Duodenal mucosa (tissue), 2 donors: ENCODE results near the gene CBLN3.
"Not testable (repeated sequence)": the region's sequence is repeated elsewhere in the genome, so short reads cannot be mapped to it uniquely, and the experiment has no call there.

Source experiments
- H3K27ac ChIP-seq: one replicate; pipeline ENCODE4 v1.7.0; 2013; ENCODE audit warnings: low read depth, low read length
- H3K27me3 ChIP-seq, 2 donors: one replicate each; pipeline ENCODE4 v1.7.0; 2013; ENCODE audit warnings: low read length in 2 of 2, control low read depth in 1 of 2; ENCODE audit not compliant: insufficient read depth in 2 of 2, control insufficient read depth in 1 of 2
- H3K36me3 ChIP-seq, 2 donors: one replicate each; pipeline ENCODE4 v1.7.0; 2013; ENCODE audit warnings: low read length in 2 of 2, control low read depth in 1 of 2; ENCODE audit not compliant: insufficient read depth in 2 of 2, control insufficient read depth in 1 of 2
- H3K4me1 ChIP-seq, 2 donors: one replicate each; pipeline ENCODE4 v1.7.0; 2013; ENCODE audit warnings: low read length in 2 of 2, control low read depth in 1 of 2; ENCODE audit not compliant: insufficient read depth in 2 of 2, control insufficient read depth in 1 of 2
- H3K4me3 ChIP-seq, 2 donors: one replicate each; pipeline ENCODE4 v1.7.0; 2013; ENCODE audit warnings: low read length in 2 of 2, low read depth in 1 of 2
- H3K9ac ChIP-seq, 2 donors: one replicate each; pipeline ENCODE4 v1.7.0; 2013; ENCODE audit warnings: low read length in 2 of 2, low read depth in 1 of 2
- H3K9me3 ChIP-seq, 2 donors: one replicate each; pipeline ENCODE4 v1.7.0; 2013; ENCODE audit warnings: low read length in 2 of 2, control low read depth in 1 of 2; ENCODE audit not compliant: control insufficient read depth in 1 of 2

CBLN3 gene

DNA sequence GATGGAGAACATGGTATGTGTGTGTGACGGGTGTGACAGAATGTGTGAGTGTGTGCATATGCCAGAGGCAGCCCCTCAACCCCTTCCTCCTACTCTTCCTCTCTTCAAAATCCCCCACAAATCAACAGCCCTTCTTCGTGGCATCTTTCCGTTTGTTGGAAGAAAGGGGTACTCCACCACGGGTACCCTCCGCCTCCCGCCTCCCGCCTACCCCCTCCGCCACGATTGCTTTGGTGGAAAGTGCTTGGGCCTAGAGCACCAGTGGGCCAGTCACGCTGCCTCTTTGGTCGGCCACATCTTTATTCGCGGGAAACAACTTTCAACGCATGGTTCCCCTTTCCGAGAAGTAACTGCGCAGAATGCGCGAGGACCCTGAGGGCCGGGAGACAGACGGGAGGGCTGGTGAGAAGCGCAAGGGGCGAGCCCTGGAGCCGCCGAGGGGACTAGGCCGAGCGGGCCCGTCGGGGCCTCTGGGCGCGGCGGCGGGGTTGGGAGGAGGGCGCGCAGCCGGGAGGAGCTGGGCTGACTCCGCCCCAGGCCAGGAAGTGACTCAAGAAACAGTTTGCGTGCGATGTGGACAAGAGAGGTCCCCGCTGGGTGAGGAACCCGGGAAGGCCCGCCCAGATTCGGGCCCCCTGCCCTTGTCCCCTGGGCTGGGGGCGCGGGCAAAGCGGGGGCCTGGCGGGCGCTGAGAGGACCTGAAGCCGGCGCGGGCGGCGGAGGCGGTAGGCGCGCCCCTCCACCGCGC lies at the start of gene CBLN3, which contains the start of gene KHNYN:
Gene CBLN3, minus strand, starts transcription at position 274 of the 748 bp plus-strand sequence. CDS start 614 bp downstream, outside the sequence.
Gene KHNYN, plus strand, starts transcription at position 560 of the 748 bp plus-strand sequence. CDS start 777 bp downstream, outside the sequence.
- Histone ChIP-seq H3K4me1 (peaks cover 60 to 66% of the 10 kb centered on the region in 2 donors), H3K4me3 (peak within 1 kb of the TSS; percentile 96 to 97), H3K27me3 (no peaks in the 10 kb centered on the region), H3K36me3 (peaks cover 20 to 25% of the 10 kb centered on the region in 2 donors), H3K9me3 (no peaks in the 10 kb centered on the region), H3K9ac (peak within 1 kb of the TSS; percentile 98 to 100), H3K27ac (peak within 1 kb of the TSS; percentile 96)

DNA sequence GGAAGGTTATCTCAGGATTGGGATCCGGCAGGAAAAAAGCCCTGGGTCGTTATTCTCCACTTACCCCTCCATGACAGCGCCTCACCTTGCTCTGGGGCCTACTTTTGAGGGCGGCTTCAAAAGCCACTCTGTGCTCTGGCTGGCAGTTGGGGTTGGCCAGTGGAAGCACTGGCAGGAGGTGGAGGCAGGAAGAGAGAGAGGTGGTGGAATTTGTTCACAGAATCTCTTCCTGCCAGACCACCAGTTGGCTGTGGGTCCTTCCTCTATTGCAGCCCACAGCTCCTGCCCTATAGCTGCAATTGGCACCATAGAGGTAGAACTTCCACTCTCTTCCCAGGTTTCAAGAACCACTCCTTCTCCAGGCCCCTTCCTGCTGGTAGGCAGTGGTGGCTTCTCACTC lies 45.8 kb upstream of the CBLN3 start:
- Histone ChIP-seq H3K9me3 (no peaks in the 10 kb centered on the region), H3K9ac (no peak overlapping the region), H3K27me3 (no peaks in the 10 kb centered on the region), H3K27ac (no peak overlapping the region), H3K4me1 (no peaks in the 10 kb centered on the region), H3K36me3 (no peaks in the 10 kb centered on the region), H3K4me3 (no peak overlapping the region)

DNA sequence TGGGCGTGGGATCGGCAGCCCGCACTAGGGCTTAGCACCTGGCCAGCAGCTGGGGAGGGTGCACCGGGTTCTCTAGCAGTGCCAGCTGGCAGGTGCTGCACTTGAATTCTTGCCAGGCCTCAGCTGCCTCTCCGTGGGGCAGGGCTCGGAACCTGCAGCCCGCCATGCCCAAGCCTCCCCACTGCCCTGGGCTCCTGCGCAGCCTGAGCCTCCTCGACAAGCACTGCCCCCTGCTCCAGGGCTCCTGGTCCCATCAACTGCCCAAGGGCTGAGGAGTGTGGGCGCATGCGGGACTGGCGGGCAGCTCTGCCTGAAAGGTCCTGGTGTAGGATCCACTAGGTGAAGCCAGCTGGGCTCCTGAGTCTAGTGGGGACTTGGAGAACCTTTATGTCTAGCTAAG lies 43.7 kb upstream of the CBLN3 start:
- Histone ChIP-seq H3K36me3 (no peaks in the 10 kb centered on the region), H3K9me3 (no peaks in the 10 kb centered on the region), H3K9ac (no peak overlapping the region), H3K4me1 (no peaks in the 10 kb centered on the region), H3K27ac (no peak overlapping the region), H3K4me3 (no peak overlapping the region), H3K27me3 (no peaks in the 10 kb centered on the region)

DNA sequence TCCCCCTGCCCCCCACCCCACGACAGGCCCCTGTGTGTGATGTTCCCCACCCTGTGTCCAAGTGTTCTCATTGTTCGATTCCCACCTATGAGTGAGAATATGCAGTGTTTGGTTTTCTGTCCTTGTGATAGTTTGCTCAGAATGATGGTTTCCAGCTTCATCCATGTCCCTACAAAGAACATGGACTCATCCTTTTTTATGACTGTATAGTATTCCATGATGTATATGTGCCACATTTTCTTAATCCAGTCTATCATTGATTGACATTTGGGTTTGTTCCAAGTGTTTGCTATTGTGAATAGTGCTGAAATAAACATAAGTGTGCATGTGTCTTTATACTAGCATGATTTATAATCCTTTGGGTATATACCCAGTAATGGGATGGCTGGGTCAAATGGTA lies 41.0 kb upstream of the CBLN3 start:
- not testable (repeated sequence) for H3K9ac ChIP-seq, H3K9me3 ChIP-seq, H3K27me3 ChIP-seq, H3K4me3 ChIP-seq, H3K36me3 ChIP-seq, H3K27ac ChIP-seq, H3K4me1 ChIP-seq

DNA sequence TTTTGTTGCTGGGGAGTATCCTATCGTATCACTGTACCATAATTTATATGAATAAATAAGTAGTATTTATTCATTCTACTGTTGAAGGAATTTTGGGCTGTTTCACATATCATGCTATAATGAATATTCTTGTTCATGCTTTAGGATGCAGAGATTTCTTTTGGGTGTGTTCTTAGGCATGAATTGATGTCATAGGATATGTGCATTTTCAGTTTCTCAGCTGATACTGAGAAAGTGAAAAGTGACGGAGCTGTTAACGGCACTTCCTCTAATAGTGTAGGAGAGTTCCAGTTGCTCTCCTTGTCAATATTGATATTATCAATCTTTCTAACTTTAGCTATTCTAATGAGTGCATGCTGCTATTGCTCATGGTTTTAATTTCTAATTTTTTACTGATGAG lies 36.3 kb upstream of the CBLN3 start:
- no peak overlapping the region for H3K4me3 ChIP-seq
- H3K36me3 ChIP-seq = no peaks in the 10 kb centered on the region
- H3K27me3 ChIP-seq = no peaks in the 10 kb centered on the region
- no peaks in the 10 kb centered on the region for H3K4me1 ChIP-seq
- no peaks in the 10 kb centered on the region for H3K9me3 ChIP-seq
- H3K9ac ChIP-seq = no peak overlapping the region
- H3K27ac ChIP-seq = no peak overlapping the region

DNA sequence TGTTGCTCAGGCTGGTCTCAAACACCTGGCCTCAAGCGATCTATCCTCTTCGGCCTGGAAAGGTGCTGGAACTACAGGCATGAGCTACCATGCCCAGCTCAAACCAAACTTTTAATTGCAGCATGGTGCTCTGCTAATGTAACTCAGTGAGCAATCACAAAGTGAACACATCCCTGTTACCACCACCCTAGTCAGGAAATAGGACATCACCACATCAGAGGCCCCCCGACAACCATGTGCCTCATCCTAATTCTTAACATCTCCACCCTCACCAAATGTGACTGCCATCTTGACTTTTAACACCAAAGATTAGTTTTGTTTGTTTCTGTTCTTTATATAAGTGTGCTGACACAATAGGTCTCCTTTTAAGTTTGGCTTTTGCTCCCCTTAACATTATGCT lies 35.9 kb upstream of the CBLN3 start:
- Histone ChIP-seq H3K9me3 (no peaks in the 10 kb centered on the region), H3K27me3 (no peaks in the 10 kb centered on the region), H3K4me1 (no peaks in the 10 kb centered on the region), H3K27ac (no peak overlapping the region), H3K9ac (no peak overlapping the region), H3K36me3 (no peaks in the 10 kb centered on the region), H3K4me3 (no peak overlapping the region)

DNA sequence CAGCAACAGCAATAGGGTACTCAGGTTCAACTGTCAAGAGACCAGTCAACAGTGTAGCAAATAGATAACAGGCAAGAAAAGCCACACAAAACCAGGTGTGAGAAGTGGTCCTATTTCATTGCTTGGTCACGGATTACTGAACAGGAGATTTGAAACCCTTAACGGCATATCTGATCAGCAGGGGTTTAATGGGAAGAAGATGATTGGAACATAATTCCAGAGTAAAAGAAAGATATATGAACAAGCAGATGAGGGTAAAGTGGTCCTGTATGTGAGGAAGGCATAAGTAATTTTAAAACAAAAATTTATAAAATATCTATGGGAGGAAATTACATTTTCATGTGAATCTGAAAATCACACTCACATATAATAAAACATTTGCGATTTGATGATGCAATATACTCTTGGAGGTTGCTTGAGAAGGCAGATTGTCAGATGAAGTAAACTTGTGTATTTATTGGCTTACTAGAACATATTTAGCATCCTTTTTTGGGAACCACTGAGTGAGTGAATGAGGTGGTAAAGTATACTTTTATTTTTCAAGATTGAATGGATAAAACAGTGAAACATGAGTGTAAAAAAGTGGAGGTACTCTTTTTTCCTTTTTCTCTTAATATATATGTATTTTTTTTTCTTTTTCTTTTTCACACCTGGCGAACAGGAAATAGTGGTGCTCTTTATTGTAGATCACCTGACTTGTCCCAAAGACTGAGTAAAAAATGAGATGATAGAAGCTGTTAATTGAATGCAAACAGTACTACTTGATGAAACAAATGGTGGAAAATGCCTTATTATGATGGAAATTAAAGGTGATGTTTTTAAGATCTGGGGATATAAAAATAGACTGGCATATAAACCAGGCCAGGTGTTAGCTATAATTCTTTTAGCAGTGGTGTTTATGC lies 34.7 kb upstream of the CBLN3 start:
- Histone ChIP-seq H3K4me1 (no peaks in the 10 kb centered on the region), H3K27ac (no peak overlapping the region), H3K4me3 (no peak overlapping the region), H3K27me3 (no peaks in the 10 kb centered on the region), H3K9ac (no peak overlapping the region), H3K36me3 (no peaks in the 10 kb centered on the region), H3K9me3 (no peaks in the 10 kb centered on the region)

DNA sequence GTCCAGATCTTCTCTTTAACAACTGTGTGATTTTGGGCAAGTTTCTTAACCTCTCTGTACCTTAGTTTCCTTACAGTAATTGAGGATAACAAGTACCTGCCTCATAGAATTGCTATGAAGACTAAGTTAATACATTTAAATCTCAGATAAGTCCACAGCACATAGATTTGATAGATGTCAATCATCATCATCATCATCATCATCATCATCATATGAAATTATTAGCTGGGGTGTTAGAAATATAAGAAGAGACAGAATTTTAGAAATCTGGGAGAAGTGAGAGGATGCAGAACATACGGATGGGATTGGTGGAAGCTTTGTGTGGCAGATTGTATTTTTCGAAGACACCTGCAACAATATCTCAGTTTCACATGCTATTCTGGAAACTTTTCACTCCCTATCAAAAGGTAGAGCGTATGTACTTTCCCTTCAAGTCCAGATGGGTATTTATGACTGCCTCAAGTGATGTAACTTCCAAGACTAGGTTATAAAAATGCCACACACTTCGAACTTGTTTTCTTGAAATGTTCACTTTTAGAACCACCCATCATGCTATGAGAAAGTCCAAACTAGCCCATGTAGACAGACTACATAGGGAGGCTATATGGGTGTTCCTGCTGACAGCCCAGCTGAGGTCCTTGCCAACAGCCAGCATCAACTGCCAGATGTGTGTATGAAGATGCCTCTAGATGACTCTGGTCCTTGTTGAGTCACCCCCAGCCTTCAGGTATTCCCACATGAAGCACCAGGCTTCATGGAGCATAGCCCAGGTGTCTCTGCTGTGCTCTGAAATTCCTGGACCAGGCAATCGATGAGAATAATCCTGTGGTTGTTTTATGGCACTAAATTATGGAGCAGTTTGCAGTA lies 33.8 kb upstream of the CBLN3 start:
- no peak overlapping the region for H3K9ac ChIP-seq
- H3K27ac ChIP-seq = no peak overlapping the region
- no peak overlapping the region for H3K4me3 ChIP-seq
- H3K36me3 ChIP-seq = no peaks in the 10 kb centered on the region
- no peaks in the 10 kb centered on the region for H3K9me3 ChIP-seq
- H3K4me1 ChIP-seq = no peaks in the 10 kb centered on the region
- no peaks in the 10 kb centered on the region for H3K27me3 ChIP-seq

DNA sequence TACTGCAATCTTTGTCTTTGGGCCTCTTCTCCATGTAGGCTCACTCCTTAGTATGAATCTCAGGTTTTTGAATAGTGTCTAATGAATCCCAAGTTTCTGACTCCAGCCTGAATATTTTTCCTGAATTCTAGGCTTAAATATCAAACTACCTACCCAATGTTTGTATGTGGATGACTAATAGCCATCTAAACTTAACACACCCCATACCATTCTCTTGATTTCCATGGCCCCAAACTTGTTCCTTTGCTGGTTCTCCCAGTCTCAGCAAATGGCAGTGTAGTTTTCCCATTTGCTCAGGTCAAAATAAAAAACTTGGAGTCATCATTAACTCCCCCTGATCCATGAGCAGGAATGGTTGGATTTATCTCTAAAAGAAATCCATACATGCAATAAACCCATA lies 31.9 kb upstream of the CBLN3 start:
- H3K4me3 ChIP-seq = no peak overlapping the region
- H3K36me3 ChIP-seq = no peaks in the 10 kb centered on the region
- no peak overlapping the region for H3K27ac ChIP-seq
- H3K27me3 ChIP-seq = no peaks in the 10 kb centered on the region
- no peaks in the 10 kb centered on the region for H3K9me3 ChIP-seq
- H3K9ac ChIP-seq = no peak overlapping the region
- no peaks in the 10 kb centered on the region for H3K4me1 ChIP-seq
